ENCODE measurements around the gene GRK5. TPM values are rescaled to one million over a fixed set of nuclear protein-coding genes. Genes with fewer than 3 reads are reported as not detected.

Gene GRK5
- total RNA-seq, 1 donor from 2014 or later, result 4.3 TPM

DNA sequence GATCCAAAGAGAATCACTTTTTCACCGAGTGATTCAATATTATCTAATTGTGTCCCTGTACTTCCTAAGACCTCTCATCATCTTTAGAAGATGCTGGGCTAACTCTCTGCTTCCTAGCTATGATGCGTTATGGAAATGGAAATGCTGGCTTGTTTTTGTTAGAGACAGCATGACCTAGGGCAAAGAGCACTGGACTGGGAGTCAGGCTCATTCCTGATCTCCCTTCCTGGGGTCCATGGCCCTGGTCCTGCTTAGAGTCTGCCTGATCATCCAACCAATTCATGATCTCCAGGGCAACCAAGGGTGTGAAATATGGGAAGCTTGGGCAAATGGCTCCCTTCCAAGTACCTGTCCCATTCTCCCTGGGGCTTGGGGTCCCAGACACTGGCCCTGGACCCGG, 198.8 kb downstream of the GRK5 start:
- H3K27ac Mint-ChIP-seq, result no peak overlapping the region
- Histone ChIP-seq H3F3A (ENCODE audit: low read depth) (peaks cover 9% of the 10 kb centered on the region), H3K9me3 (ENCODE audit: low read depth) (no peaks in the 10 kb centered on the region), H3K4me2 (no peak overlapping the region), H3K4me1 (peaks cover 20% of the 10 kb centered on the region), H3K27me3 (no peaks in the 10 kb centered on the region), H3K9ac (no peak overlapping the region), H2AFZ (replicated peaks) (no peak overlapping the region), H3K4me3 (no peak overlapping the region), H4K20me1 (ENCODE audit: low read depth) (no peaks in the 10 kb centered on the region), H3K79me2 (ENCODE audit: low read depth) (no peaks in the 10 kb centered on the region), H3K36me3 (no peaks in the 10 kb centered on the region), H3K27ac (no peak overlapping the region)
- peaks cover under 1% of the 10 kb centered on the region for H3K36me3 Mint-ChIP-seq
- no peak overlapping the region for H3K4me3 Mint-ChIP-seq
- no peak for DNase-seq (ENCODE audit: low spot score)
- TF ChIP-seq EZH2 (IDR thresholded peaks at IDR 0.05) (no peak), EZH2phosphoT487 (IDR thresholded peaks at IDR 0.05) (no peak)
- TF ChIP-seq, protein P1, sequence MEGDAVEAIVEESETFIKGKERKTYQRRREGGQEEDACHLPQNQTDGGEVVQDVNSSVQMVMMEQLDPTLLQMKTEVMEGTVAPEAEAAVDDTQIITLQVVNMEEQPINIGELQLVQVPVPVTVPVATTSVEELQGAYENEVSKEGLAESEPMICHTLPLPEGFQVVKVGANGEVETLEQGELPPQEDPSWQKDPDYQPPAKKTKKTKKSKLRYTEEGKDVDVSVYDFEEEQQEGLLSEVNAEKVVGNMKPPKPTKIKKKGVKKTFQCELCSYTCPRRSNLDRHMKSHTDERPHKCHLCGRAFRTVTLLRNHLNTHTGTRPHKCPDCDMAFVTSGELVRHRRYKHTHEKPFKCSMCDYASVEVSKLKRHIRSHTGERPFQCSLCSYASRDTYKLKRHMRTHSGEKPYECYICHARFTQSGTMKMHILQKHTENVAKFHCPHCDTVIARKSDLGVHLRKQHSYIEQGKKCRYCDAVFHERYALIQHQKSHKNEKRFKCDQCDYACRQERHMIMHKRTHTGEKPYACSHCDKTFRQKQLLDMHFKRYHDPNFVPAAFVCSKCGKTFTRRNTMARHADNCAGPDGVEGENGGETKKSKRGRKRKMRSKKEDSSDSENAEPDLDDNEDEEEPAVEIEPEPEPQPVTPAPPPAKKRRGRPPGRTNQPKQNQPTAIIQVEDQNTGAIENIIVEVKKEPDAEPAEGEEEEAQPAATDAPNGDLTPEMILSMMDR (IDR thresholded peaks at IDR 0.05), result no peak
- H3K27me3 Mint-ChIP-seq (ENCODE audit: insufficient read depth, low read depth), result no peaks in the 10 kb centered on the region
- H3K4me1 Mint-ChIP-seq, result peaks cover 50% of the 10 kb centered on the region
- H3K9me3 Mint-ChIP-seq, result no peaks in the 10 kb centered on the region

DNA sequence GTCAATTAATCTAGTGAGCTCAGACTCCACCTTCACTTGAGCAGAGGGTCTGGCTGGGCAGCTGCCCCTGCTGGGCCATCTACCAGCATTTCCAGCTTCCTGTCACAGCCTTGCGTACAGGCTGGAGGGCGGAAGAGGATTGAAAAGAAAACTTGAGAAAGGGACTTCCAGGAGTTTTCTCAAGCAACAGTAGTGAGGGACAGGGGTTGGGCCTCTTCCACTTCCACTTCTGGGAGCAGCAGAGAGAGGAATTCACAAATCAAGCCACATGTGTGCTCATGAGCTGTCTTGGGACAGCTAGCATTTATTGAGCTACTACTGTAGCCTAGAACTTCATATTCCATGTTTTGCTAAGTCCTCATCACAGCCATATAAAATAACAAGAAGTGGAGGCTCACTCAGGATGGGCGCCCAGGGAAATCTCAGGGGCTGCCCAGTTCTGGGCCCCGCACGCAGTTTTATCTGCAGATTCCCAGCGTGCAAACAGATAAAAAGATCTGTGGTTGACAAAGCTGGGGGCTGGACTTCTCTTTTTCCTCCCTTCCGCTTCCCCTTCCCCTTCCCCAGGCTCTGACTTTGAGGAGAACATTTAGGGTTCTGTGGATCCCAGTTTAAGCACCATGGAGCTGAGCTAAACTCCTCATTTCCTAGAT, 199.4 kb downstream of the GRK5 start:
- Mint-ChIP-seq H3K4me3 (no peak overlapping the region), H3K27ac (no peak overlapping the region), H3K27me3 (ENCODE audit: insufficient read depth, low read depth) (no peaks in the 10 kb centered on the region), H3K36me3 (peaks cover 3% of the 10 kb centered on the region), H3K9me3 (no peaks in the 10 kb centered on the region), H3K4me1 (peaks cover 55% of the 10 kb centered on the region)
- H3K9me3 ChIP-seq (ENCODE audit: low read depth), result no peaks in the 10 kb centered on the region
- no peaks in the 10 kb centered on the region for H3K79me2 ChIP-seq (ENCODE audit: low read depth)
- peaks cover 20% of the 10 kb centered on the region for H3K4me1 ChIP-seq
- H3K4me3 ChIP-seq, result no peak overlapping the region
- TF ChIP-seq, protein P1 (IDR thresholded peaks at IDR 0.05), result no peak
- TF ChIP-seq EZH2phosphoT487 (IDR thresholded peaks at IDR 0.05) (no peak), EZH2 (IDR thresholded peaks at IDR 0.05) (no peak)
- no peaks in the 10 kb centered on the region for H3K27me3 ChIP-seq
- no peak overlapping the region for H3K9ac ChIP-seq
- no peak overlapping the region for H3K4me2 ChIP-seq
- H4K20me1 ChIP-seq (ENCODE audit: low read depth), result no peaks in the 10 kb centered on the region
- no peak overlapping the region for H2AFZ ChIP-seq (replicated peaks)
- H3K36me3 ChIP-seq, result no peaks in the 10 kb centered on the region
- H3K27ac ChIP-seq, result no peak overlapping the region
- no peak for DNase-seq (ENCODE audit: low spot score)
- H3F3A ChIP-seq (ENCODE audit: low read depth), result peaks cover 9% of the 10 kb centered on the region

DNA sequence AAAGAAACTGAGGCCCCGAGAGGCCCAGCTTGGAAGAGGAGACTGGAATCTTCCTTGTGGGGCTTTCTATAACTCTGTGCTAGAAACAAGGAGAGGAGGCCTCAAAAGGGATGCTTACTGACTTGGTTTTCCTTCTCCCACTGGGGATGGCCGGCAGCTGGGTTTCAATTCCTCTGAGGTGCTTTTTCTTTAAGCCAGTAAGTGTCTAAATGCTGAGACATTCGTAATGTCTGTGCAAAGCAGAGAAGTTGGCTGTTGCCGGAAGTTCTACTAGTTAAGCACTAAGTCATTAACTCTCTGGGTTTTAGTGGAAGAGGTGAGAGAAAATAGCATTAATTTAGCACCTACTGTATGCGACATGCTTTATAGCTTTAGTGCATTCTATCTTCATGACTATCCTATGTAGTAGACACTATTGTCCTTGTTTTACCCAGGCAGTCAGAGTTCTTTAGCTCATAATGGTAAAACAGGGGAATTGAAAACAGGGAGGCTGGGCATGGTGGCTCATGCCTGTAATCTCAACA, 199.9 kb downstream of the GRK5 start:
- no peaks in the 10 kb centered on the region for H3K27me3 Mint-ChIP-seq (ENCODE audit: insufficient read depth, low read depth)
- TF ChIP-seq EZH2 (IDR thresholded peaks at IDR 0.05) (no peak), EZH2phosphoT487 (IDR thresholded peaks at IDR 0.05) (no peak)
- TF ChIP-seq, protein P1 (IDR thresholded peaks at IDR 0.05), result no peak
- Histone ChIP-seq H3K27ac (no peak overlapping the region), H3K4me2 (no peak overlapping the region), H3K9me3 (ENCODE audit: low read depth) (no peaks in the 10 kb centered on the region), H3K27me3 (no peaks in the 10 kb centered on the region), H4K20me1 (ENCODE audit: low read depth) (no peaks in the 10 kb centered on the region), H3F3A (ENCODE audit: low read depth) (peaks cover 9% of the 10 kb centered on the region), H3K9ac (no peak overlapping the region), H3K4me1 (peaks cover 21% of the 10 kb centered on the region), H2AFZ (replicated peaks) (no peak overlapping the region), H3K79me2 (ENCODE audit: low read depth) (no peaks in the 10 kb centered on the region), H3K36me3 (no peaks in the 10 kb centered on the region), H3K4me3 (no peak overlapping the region)
- peaks cover 55% of the 10 kb centered on the region for H3K4me1 Mint-ChIP-seq
- H3K9me3 Mint-ChIP-seq, result no peaks in the 10 kb centered on the region
- no peak overlapping the region for H3K27ac Mint-ChIP-seq
- H3K4me3 Mint-ChIP-seq, result no peak overlapping the region
- peaks cover 3% of the 10 kb centered on the region for H3K36me3 Mint-ChIP-seq
- no peak for DNase-seq (ENCODE audit: low spot score)
